Left ventricle myocardium superior (tissue), 1 donor: Measurements from ENCODE around the gene CLMN. TPM values are rescaled to one million over a fixed set of nuclear protein-coding genes. Genes with fewer than 3 reads are reported as not detected.

ENCODE experiments used
- ATAC-seq: fragments of 200-7000 bp; cut with Tn5 transposase; one replicate; pipeline ENCODE4 v1.9.1; 2020; ENCODE audit warnings: mild to moderate bottlenecking, moderate library complexity
- DNase-seq: peaks from one replicate; pipeline ENCODE4 v3.0.0-alpha.2; 2020
- intact Hi-C: fragments of 100-400 bp; cut with micrococcal nuclease; formaldehyde crosslinking; loops from one replicate; pipeline ENCODE4 v1.11.0; 2022
- total RNA-seq: library from RNA; stranded (reverse); fragmentation: NEBNext Ultra II Directional; extraction: Animal tissue kit (Norgen Biotek cat#: 25700); gene quantifications from one replicate; pipeline ENCODE4 v1.2.1, GENCODE V29; 2021
- donor health status: DM: no; HTN: yes; CAD: no; lungs with severe emphysema.

Gene CLMN
- total RNA-seq, 1 donor from 2014 or later: 8.9 TPM

GRCh38 chr14:95256002-95256775 is 63.5 kb downstream of the CLMN start:
- ATAC-seq (no peak), DNase-seq (no peak)
- intact Hi-C loops: no loop called here

- ATAC-seq: peak; percentile 30
- DNase-seq: no peak
- intact Hi-C loops: no loop called here
These were observed 64.2 kb downstream of the CLMN start for GRCh38 chr14:95255487-95255886.

GRCh38 chr14:95255013-95255412 is 64.7 kb downstream of the CLMN start:
- ATAC-seq (no peak), DNase-seq (no peak)
- intact Hi-C loops: no loop called here

GRCh38 chr14:95254288-95254687 is 65.4 kb downstream of the CLMN start:
- ATAC-seq (no peak), DNase-seq (no peak)
- intact Hi-C loops: no loop called here

- no peak for ATAC-seq
- intact Hi-C loops: no loop called here
- no peak for DNase-seq
These were observed 66.6 kb downstream of the CLMN start for GRCh38 chr14:95253039-95253630.

GRCh38 chr14:95252219-95252618 is 67.5 kb downstream of the CLMN start:
- no peak for ATAC-seq
- intact Hi-C loops: no loop called here
- no peak for DNase-seq

- ATAC-seq: no peak
- intact Hi-C loops: no loop called here
- no peak for DNase-seq
These were observed 68.8 kb downstream of the CLMN start for GRCh38 chr14:95250936-95251335.

GRCh38 chr14:95250140-95250769 is 69.5 kb downstream of the CLMN start:
- ATAC-seq: no peak
- no peak for DNase-seq
- intact Hi-C loops: no loop called here

GRCh38 chr14:95248432-95248831 is 71.3 kb downstream of the CLMN start:
- intact Hi-C loops: no loop called here
- DNase-seq (no peak), ATAC-seq (no peak)

GRCh38 chr14:95246870-95247269 is 72.8 kb downstream of the CLMN start:
- ATAC-seq (no peak), DNase-seq (no peak)
- intact Hi-C loops: no loop called here

GRCh38 chr14:95245334-95245733 is 74.4 kb downstream of the CLMN start:
- ATAC-seq (no peak), DNase-seq (no peak)
- intact Hi-C loops: no loop called here

GRCh38 chr14:95244587-95244986 is 75.1 kb downstream of the CLMN start:
- intact Hi-C loops: no loop called here
- no peak for DNase-seq
- no peak for ATAC-seq

- no peak for DNase-seq
- ATAC-seq: no peak
- intact Hi-C loops: no loop called here
These were observed 76.8 kb downstream of the CLMN start for GRCh38 chr14:95242870-95243269.

- no peak for ATAC-seq
- intact Hi-C loops: no loop called here
- DNase-seq: no peak
These were observed 78.6 kb downstream of the CLMN start for GRCh38 chr14:95240859-95241813.

GRCh38 chr14:95238487-95239298 is 81.0 kb downstream of the CLMN start:
- ATAC-seq (no peak), DNase-seq (no peak)
- intact Hi-C loops: no loop called here

- peak; percentile 53 for DNase-seq
- intact Hi-C loops: no loop called here
- ATAC-seq: peak; percentile 33
These were observed 81.8 kb downstream of the CLMN start for GRCh38 chr14:95237958-95238340.

GRCh38 chr14:95237121-95237957 is 82.4 kb downstream of the CLMN start:
- ATAC-seq: no peak
- DNase-seq: no peak
- intact Hi-C loops: no loop called here

- ATAC-seq (no peak), DNase-seq (no peak)
- intact Hi-C loops: no loop called here
These were observed 83.5 kb downstream of the CLMN start for GRCh38 chr14:95236221-95236620.
